ENCODE measurements around the gene HDAC4. TPM values are rescaled to one million over a fixed set of nuclear protein-coding genes. Genes with fewer than 3 reads are reported as not detected.

Gene HDAC4
- total and polyA plus RNA-seq, 2 of the 8 experiments (the other 6 are each of a cell fraction or from before 2014, with no cell fraction given): 15.4 to 31.5 TPM

DNA sequence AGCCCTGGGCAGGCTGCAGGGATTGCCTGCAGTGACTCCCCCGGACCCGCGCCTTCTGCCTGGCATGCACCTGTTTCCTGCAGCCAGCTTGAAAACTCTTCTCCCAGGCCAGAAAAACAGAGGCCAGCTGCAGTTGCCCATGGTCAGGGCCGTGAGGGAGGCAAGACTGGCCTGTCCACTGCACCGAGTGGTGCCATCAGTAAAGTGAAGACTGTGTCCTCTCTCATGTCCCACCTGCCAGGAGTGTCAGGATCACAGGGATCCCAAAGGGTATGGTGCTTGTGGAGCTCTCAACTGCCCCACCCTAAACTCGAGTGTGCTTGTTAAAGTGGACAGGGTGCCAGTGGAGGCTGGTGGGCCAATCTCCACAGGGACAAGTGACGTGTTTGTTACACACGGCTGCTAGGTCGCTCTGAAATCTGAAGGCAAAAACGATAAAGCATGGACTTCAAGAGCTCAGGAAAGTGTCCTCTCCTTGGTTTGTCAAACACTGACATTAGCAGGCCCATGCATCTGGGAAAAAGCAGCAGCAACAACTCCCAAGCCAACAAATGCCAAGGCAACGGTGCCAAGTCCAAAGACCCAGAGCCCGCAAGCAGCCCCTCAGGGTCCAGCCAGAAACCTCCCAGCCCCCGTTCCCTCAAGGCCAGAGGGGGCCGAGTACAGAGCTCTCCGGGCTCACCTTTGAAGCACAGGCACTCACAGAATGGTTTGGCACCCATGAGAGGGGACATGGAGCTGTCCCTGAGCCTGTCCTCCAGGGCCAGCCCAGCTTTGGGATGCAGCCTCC lies 213.2 kb downstream of the HDAC4 start:
- Histone ChIP-seq H3K4ac (replicated peaks; ENCODE audit: insufficient read length, low read depth, low read length) (no peak overlapping the region), H3K36me3 (ENCODE audit: control insufficient read depth in 2 of 4, insufficient read depth in 4 of 4, low read length in 3 of 4) (peaks cover 0 to 13% (median 8%) of the 10 kb centered on the region in 4 experiments; a peak in 7 of 8 replicates), H3K4me1 (replicated peaks in 1 of 4; ENCODE audit: control insufficient read depth in 3 of 4, insufficient read depth in 4 of 4, low read length in 3 of 4) (no peaks in the 10 kb centered on the region), H3K9ac (replicated peaks in 1 of 4; ENCODE audit: extremely low read depth in 1 of 4, low read depth in 3 of 4, low read length in 3 of 4) (no peak overlapping the region), H3K14ac (ENCODE audit: insufficient read length) (no peak overlapping the region), H3K79me2 (ENCODE audit: control insufficient read depth in 1 of 2, insufficient read depth in 2 of 2, low read length in 2 of 2) (no peaks in the 10 kb centered on the region; a peak in 1 of 4 replicates), H2AFZ (ENCODE audit: low read length) (no peak overlapping the region), H3K23ac (ENCODE audit: insufficient read length) (no peak overlapping the region), H2BK15ac (ENCODE audit: low read length) (no peak overlapping the region), H2AK5ac (ENCODE audit: low read depth, low read length) (no peak overlapping the region), H2BK120ac (replicated peaks; ENCODE audit: low read depth, low read length) (no peak overlapping the region), H2BK20ac (ENCODE audit: low read length) (no peak overlapping the region), H3K23me2 (ENCODE audit: low read depth, low read length) (no peaks in the 10 kb centered on the region), H4K8ac (ENCODE audit: extremely low read depth, insufficient read depth, low read length) (no peak overlapping the region), H3K27ac (ENCODE audit: low read depth, low read length) (no peak overlapping the region), H3K4me2 (ENCODE audit: insufficient read depth in 1 of 2, low read depth in 2 of 2, low read length in 2 of 2) (no peak overlapping the region), H3K18ac (ENCODE audit: extremely low read depth, low read length) (no peak overlapping the region), H4K5ac (ENCODE audit: insufficient read length, low read depth, low read length) (no peak overlapping the region), H3K56ac (replicated peaks; ENCODE audit: insufficient read length, low read depth, low read length) (no peak overlapping the region), H4K91ac (replicated peaks; ENCODE audit: insufficient read length, low read length) (no peak overlapping the region), H4K20me1 (replicated peaks in 1 of 2; ENCODE audit: control insufficient read depth in 1 of 2, insufficient read depth in 2 of 2, low read length in 2 of 2) (peaks cover 0 to 3% of the 10 kb centered on the region in 2 experiments), H2BK12ac (ENCODE audit: low read depth, low read length) (no peak overlapping the region), H3K79me1 (ENCODE audit: low read depth, low read length) (no peaks in the 10 kb centered on the region), H3K4me3 (ENCODE audit: extremely low read depth in 1 of 4, insufficient read depth in 2 of 4, low read depth in 3 of 4, low read length in 4 of 4) (no peak overlapping the region), H3K27me3 (replicated peaks in 1 of 4; ENCODE audit: control insufficient read depth in 3 of 4, extremely low read depth in 1 of 4, insufficient read depth in 3 of 4, low read length in 3 of 4) (no peaks in the 10 kb centered on the region), H2BK5ac (ENCODE audit: low read depth, low read length) (no peak overlapping the region), H3K9me3 (ENCODE audit: insufficient read depth in 2 of 2, low read depth in 1 of 2, low read length in 1 of 2) (peaks cover 4 to 11% of the 10 kb centered on the region in 2 experiments)
- ChIA-PET CTCF (ENCODE audit: partially characterized antibody) (interaction anchor here (0.8 to 2.2 kb wide), 4 partner anchors 9 to 90 kb away, joined by 3 to 7 read pairs (median 3); no protein-coding TSS in a partner anchor), POLR2A (ENCODE audit: partially characterized antibody) (no interaction called here)
- DNase-seq (ENCODE audit: low read depth in 1 of 2, low spot score in 2 of 2) (no peak), FAIRE-seq (no peak)
- WGBS, 2 experiments (ENCODE audit: extremely low coverage in 1 of 2, insufficient coverage in 1 of 2, insufficient read length in 1 of 2, insufficient replicate concordance in 2 of 2, low coverage in 1 of 2, low lambda C conversion rate in 2 of 2, missing lambda C conversion rate in 1 of 2): 96% methylated on average over 15 of the region's 15 CpGs; no CpG with 5 or more reads in 1 of the 2 experiments
- TF ChIP-seq POLR2A (IDR thresholded peaks at IDR 0.05; ENCODE audit: control extremely low read depth in 1 of 2, low read depth in 2 of 2, low read length in 2 of 2) (no peak), CBX8 (IDR thresholded peaks at IDR 0.05; ENCODE audit: borderline replicate concordance, low read depth, low read length) (no peak), RFX5 (IDR thresholded peaks at IDR 0.05; ENCODE audit: borderline replicate concordance, low read depth, low read length) (no peak), SIX5 (IDR thresholded peaks at IDR 0.05; ENCODE audit: low read depth, low read length) (no peak), RNF2 (IDR thresholded peaks at IDR 0.05; ENCODE audit: borderline replicate concordance, low read depth, low read length, missing control alignments, poor library complexity, severe bottlenecking) (no peak), KDM1A (IDR thresholded peaks at IDR 0.05; ENCODE audit: borderline replicate concordance, low read length) (no peak), SIN3A (conservative IDR thresholded peaks at IDR 0.05 in 1 of 2, IDR thresholded peaks at IDR 0.05 in 1 of 2; ENCODE audit: low read depth in 1 of 2, low read length in 2 of 2) (no peak), HDAC2 (IDR thresholded peaks at IDR 0.05; ENCODE audit: borderline replicate concordance in 1 of 2, low read depth in 2 of 2, low read length in 2 of 2) (no peak)
- TF ChIP-seq, protein P1, sequence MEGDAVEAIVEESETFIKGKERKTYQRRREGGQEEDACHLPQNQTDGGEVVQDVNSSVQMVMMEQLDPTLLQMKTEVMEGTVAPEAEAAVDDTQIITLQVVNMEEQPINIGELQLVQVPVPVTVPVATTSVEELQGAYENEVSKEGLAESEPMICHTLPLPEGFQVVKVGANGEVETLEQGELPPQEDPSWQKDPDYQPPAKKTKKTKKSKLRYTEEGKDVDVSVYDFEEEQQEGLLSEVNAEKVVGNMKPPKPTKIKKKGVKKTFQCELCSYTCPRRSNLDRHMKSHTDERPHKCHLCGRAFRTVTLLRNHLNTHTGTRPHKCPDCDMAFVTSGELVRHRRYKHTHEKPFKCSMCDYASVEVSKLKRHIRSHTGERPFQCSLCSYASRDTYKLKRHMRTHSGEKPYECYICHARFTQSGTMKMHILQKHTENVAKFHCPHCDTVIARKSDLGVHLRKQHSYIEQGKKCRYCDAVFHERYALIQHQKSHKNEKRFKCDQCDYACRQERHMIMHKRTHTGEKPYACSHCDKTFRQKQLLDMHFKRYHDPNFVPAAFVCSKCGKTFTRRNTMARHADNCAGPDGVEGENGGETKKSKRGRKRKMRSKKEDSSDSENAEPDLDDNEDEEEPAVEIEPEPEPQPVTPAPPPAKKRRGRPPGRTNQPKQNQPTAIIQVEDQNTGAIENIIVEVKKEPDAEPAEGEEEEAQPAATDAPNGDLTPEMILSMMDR (IDR thresholded peaks at IDR 0.05; ENCODE audit: control extremely low read depth in 1 of 3, insufficient read depth in 1 of 3, low read depth in 1 of 3, low read length in 3 of 3): no peak

All from H1 (cell line).